Skeletal muscle satellite cell (primary cell): Measurements from ENCODE around the gene ARHGEF26.

Experiments used
- H3K27me3 ChIP-seq: 2 replicates; pipeline ENCODE4 v1.7.0; 2013; ENCODE audit warnings: low read length; ENCODE audit not compliant: control insufficient read depth, insufficient read depth
- H3K36me3 ChIP-seq: 2 replicates; pipeline ENCODE4 v1.7.0; 2013; ENCODE audit warnings: mild to moderate bottlenecking, control low read depth, low read length; ENCODE audit not compliant: insufficient read depth
- H3K4me1 ChIP-seq: 2 replicates; pipeline ENCODE4 v1.7.0; 2013; ENCODE audit warnings: low read length; ENCODE audit not compliant: control insufficient read depth, insufficient read depth
- H3K4me2 ChIP-seq: 2 replicates; pipeline ENCODE4 v1.7.0; 2013; ENCODE audit warnings: mild to moderate bottlenecking, low read length
- H3K4me3 ChIP-seq: 2 replicates; pipeline ENCODE4 v1.7.0; 2013; ENCODE audit warnings: low read length
- H3K9ac ChIP-seq: 2 replicates; pipeline ENCODE4 v1.7.0; 2013; ENCODE audit warnings: mild to moderate bottlenecking, low read depth, low read length, moderate library complexity
- H3K9me3 ChIP-seq: replicated peaks from 2 replicates; pipeline ENCODE4 v1.7.0; 2013; ENCODE audit warnings: mild to moderate bottlenecking, control low read depth, low read length

ARHGEF26 gene

GRCh38 chr3:154121701-154122551 is 736 bp downstream of the ARHGEF26 start:
- H3K27me3 ChIP-seq = no peaks in the 10 kb centered on the region
- H3K9me3 ChIP-seq = no peaks in the 10 kb centered on the region
- H3K4me3 ChIP-seq = peak overlapping the region; percentile 94
- H3K36me3 ChIP-seq = no peaks in the 10 kb centered on the region
- H3K9ac ChIP-seq = peak overlapping the region; percentile 83
- H3K4me1 ChIP-seq = peaks cover 25% of the 10 kb centered on the region
- H3K4me2 ChIP-seq = peak overlapping the region; percentile 89

- H3K9me3 ChIP-seq = no peaks in the 10 kb centered on the region
- H3K27me3 ChIP-seq = no peaks in the 10 kb centered on the region
- peak overlapping the region; percentile 83 for H3K9ac ChIP-seq
- no peaks in the 10 kb centered on the region for H3K36me3 ChIP-seq
- peak overlapping the region; percentile 94 for H3K4me3 ChIP-seq
- H3K4me1 ChIP-seq = peaks cover 25% of the 10 kb centered on the region
- H3K4me2 ChIP-seq = peak overlapping the region; percentile 89
Observed at GRCh38 chr3:154122552-154122911, 1.3 kb downstream of the ARHGEF26 start.

- Histone ChIP-seq H3K9me3 (no peaks in the 10 kb centered on the region), H3K4me1 (peaks cover 25% of the 10 kb centered on the region), H3K9ac (peak overlapping the region; percentile 83), H3K4me3 (peak overlapping the region; percentile 94), H3K36me3 (no peaks in the 10 kb centered on the region), H3K27me3 (no peaks in the 10 kb centered on the region), H3K4me2 (peak overlapping the region; percentile 89)
Observed at GRCh38 chr3:154122912-154123559, 1.8 kb downstream of the ARHGEF26 start.

- no peak overlapping the region for H3K9ac ChIP-seq
- H3K27me3 ChIP-seq = no peaks in the 10 kb centered on the region
- H3K9me3 ChIP-seq = no peaks in the 10 kb centered on the region
- H3K4me3 ChIP-seq = peak overlapping the region; percentile 94
- no peaks in the 10 kb centered on the region for H3K36me3 ChIP-seq
- H3K4me2 ChIP-seq = peak overlapping the region; percentile 89
- H3K4me1 ChIP-seq = peaks cover 25% of the 10 kb centered on the region
Observed at GRCh38 chr3:154123906-154124305, 2.7 kb downstream of the ARHGEF26 start.

- no peak overlapping the region for H3K9ac ChIP-seq
- no peaks in the 10 kb centered on the region for H3K36me3 ChIP-seq
Observed at GRCh38 chr3:154125378-154126030, 4.3 kb downstream of the ARHGEF26 start.

GRCh38 chr3:154126651-154127050 is 5.5 kb downstream of the ARHGEF26 start:
- peaks cover 25% of the 10 kb centered on the region for H3K4me1 ChIP-seq

More at GRCh38 chr3:154125378-154126030, 4.3 kb downstream of the ARHGEF26 start:
- Histone ChIP-seq H3K27me3 (no peaks in the 10 kb centered on the region), H3K4me3 (no peak overlapping the region), H3K4me1 (peaks cover 25% of the 10 kb centered on the region), H3K9me3 (no peaks in the 10 kb centered on the region), H3K4me2 (no peak overlapping the region)

GRCh38 chr3:154129625-154130024 is 8.4 kb downstream of the ARHGEF26 start:
- Histone ChIP-seq H3K4me2 (no peak overlapping the region), H3K27me3 (no peaks in the 10 kb centered on the region)

More at GRCh38 chr3:154126651-154127050, 5.5 kb downstream of the ARHGEF26 start:
- H3K27me3 ChIP-seq = no peaks in the 10 kb centered on the region
- no peaks in the 10 kb centered on the region for H3K36me3 ChIP-seq
- H3K4me3 ChIP-seq = no peak overlapping the region
- H3K9me3 ChIP-seq = no peaks in the 10 kb centered on the region
- H3K4me2 ChIP-seq = no peak overlapping the region
- H3K9ac ChIP-seq = no peak overlapping the region

GRCh38 chr3:154130540-154130939 is 9.3 kb downstream of the ARHGEF26 start:
- no peaks in the 10 kb centered on the region for H3K27me3 ChIP-seq
- H3K4me3 ChIP-seq = no peak overlapping the region
- no peaks in the 10 kb centered on the region for H3K36me3 ChIP-seq
- H3K9ac ChIP-seq = no peak overlapping the region
- no peaks in the 10 kb centered on the region for H3K9me3 ChIP-seq
- H3K4me1 ChIP-seq = no peaks in the 10 kb centered on the region
- no peak overlapping the region for H3K4me2 ChIP-seq

More at GRCh38 chr3:154129625-154130024, 8.4 kb downstream of the ARHGEF26 start:
- no peaks in the 10 kb centered on the region for H3K36me3 ChIP-seq
- peaks cover under 1% of the 10 kb centered on the region for H3K4me1 ChIP-seq
- no peak overlapping the region for H3K4me3 ChIP-seq
- no peak overlapping the region for H3K9ac ChIP-seq
- H3K9me3 ChIP-seq = no peaks in the 10 kb centered on the region

GRCh38 chr3:154131830-154132229 is 10.6 kb downstream of the ARHGEF26 start:
- Histone ChIP-seq H3K27me3 (no peaks in the 10 kb centered on the region), H3K9ac (no peak overlapping the region), H3K36me3 (no peaks in the 10 kb centered on the region), H3K4me3 (no peak overlapping the region), H3K4me1 (no peaks in the 10 kb centered on the region), H3K4me2 (no peak overlapping the region), H3K9me3 (no peaks in the 10 kb centered on the region)

- Histone ChIP-seq H3K4me2 (no peak overlapping the region), H3K27me3 (no peaks in the 10 kb centered on the region), H3K36me3 (no peaks in the 10 kb centered on the region), H3K4me1 (no peaks in the 10 kb centered on the region), H3K4me3 (no peak overlapping the region), H3K9ac (no peak overlapping the region), H3K9me3 (no peaks in the 10 kb centered on the region)
Observed at GRCh38 chr3:154132777-154133375, 11.7 kb downstream of the ARHGEF26 start.

GRCh38 chr3:154135511-154136173 is 14.5 kb downstream of the ARHGEF26 start:
- Histone ChIP-seq H3K9me3 (no peaks in the 10 kb centered on the region), H3K36me3 (no peaks in the 10 kb centered on the region)

More at GRCh38 chr3:154135511-154136173, 14.5 kb downstream of the ARHGEF26 start:
- Histone ChIP-seq H3K4me1 (no peaks in the 10 kb centered on the region), H3K9ac (no peak overlapping the region), H3K4me2 (no peak overlapping the region), H3K4me3 (no peak overlapping the region), H3K27me3 (no peaks in the 10 kb centered on the region)
